ENCODE data around the gene SCRG1.

Gene SCRG1

DNA sequence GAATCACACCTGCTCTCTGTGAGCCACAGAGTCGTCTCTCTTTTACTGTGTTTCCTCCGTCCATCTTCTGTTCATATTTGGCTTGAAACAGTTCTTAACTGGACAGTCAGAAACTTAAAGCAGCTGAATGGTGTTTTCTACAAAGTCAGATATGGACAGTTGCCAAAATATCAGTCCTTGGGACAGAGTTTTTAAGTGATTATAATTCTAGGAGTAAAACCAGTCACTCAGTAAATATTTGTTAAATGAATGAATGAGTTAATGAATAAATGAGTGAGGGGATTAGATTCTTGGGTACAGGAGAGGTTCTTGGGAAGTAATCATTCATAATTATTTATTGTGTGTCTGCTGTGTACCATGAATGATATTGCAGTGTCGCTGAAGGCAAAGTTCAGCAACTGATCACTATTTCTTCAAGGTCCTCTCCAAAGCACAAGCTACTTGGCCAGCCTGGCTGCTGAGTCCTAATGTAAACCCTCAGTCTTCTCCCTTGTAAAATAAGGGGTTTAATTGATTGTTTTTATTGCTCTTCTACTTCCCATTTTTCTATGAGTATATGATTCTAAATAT, 5.5 kb upstream of the SCRG1 start:
- DNase-seq (ENCODE audit: low spot score): no peak
- TF ChIP-seq, protein P1, sequence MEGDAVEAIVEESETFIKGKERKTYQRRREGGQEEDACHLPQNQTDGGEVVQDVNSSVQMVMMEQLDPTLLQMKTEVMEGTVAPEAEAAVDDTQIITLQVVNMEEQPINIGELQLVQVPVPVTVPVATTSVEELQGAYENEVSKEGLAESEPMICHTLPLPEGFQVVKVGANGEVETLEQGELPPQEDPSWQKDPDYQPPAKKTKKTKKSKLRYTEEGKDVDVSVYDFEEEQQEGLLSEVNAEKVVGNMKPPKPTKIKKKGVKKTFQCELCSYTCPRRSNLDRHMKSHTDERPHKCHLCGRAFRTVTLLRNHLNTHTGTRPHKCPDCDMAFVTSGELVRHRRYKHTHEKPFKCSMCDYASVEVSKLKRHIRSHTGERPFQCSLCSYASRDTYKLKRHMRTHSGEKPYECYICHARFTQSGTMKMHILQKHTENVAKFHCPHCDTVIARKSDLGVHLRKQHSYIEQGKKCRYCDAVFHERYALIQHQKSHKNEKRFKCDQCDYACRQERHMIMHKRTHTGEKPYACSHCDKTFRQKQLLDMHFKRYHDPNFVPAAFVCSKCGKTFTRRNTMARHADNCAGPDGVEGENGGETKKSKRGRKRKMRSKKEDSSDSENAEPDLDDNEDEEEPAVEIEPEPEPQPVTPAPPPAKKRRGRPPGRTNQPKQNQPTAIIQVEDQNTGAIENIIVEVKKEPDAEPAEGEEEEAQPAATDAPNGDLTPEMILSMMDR (conservative IDR thresholded peaks at IDR 0.05; ENCODE audit: low read depth): no peak
- no peak overlapping the region for H3K27ac ChIP-seq
- POLR2A ChIA-PET (ENCODE audit: low non-redundant PET): no interaction called here
- CTCF ChIA-PET: no interaction called here

DNA sequence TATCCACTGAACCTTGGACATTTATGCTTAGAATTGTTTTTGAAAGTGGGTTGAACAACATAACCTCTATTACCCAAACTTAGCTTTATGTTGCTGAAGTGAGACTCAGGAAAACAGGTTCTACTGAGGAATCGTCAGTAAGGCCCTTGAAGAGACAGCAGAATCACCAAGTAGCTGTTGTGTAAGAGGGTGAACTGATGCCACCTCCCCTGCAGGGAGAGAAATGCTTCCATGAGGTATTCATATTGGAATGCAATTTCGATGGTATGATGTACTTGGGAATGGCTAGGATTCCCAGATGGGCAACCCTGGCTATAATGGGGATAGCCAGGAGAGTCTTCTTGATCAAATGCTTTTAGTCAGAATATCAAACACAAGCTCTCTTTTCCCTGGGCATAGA, 4.1 kb upstream of the SCRG1 start:
- H3K27ac ChIP-seq: no peak overlapping the region
- ChIA-PET CTCF (interaction anchor here (1.1 kb wide), 1 partner anchor 9 kb away, joined by 4 read pairs; no protein-coding TSS in a partner anchor), POLR2A (ENCODE audit: low non-redundant PET) (no interaction called here)
- DNase-seq (ENCODE audit: low spot score): peak; percentile 25
- TF ChIP-seq, protein P1 (conservative IDR thresholded peaks at IDR 0.05; ENCODE audit: low read depth): no peak

DNA sequence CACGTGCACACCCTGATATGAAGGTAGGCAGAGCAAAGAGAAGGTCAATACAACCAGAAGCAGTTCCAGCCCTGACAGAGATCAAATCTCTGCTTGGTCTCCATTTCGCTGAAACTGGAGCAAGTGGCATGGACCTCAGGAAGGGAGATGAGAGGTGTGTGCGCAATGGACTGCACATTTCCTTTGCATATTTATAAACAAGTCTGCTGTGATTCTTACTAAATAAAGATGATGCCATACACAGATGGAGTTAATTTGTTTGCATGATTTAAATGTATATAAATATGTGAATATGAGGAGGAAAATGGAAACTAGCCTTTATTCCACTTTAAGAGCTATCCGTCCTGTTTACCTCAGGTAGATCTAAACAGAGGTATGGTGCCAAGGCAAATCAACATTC, 2.1 kb upstream of the SCRG1 start:
- TF ChIP-seq, protein P1 (conservative IDR thresholded peaks at IDR 0.05; ENCODE audit: low read depth): no peak
- no peak for DNase-seq (ENCODE audit: low spot score)
- ChIA-PET CTCF (no interaction called here), POLR2A (ENCODE audit: low non-redundant PET) (no interaction called here)
- no peak overlapping the region for H3K27ac ChIP-seq

DNA sequence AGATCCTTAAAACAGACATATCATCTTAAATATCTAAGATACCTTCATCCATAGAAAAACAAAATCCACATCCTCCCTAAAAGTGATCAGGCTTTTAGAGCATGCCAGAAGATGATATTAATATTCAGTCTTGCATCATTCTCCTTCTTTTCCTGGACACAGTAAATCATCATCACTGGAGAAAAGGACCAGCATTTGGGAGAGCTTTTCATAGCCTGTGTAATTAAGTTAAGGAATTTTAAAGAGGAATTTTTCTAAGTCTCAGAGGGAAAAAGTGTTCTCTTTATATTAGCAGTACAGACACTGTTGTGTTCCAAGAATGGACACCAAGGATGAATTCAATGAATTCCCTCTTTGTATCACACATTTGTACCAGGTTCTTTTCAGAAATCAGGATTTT, 696 bp downstream of the SCRG1 start:
- ChIA-PET CTCF (no interaction called here), POLR2A (ENCODE audit: low non-redundant PET) (no interaction called here)
- TF ChIP-seq, protein P1 (conservative IDR thresholded peaks at IDR 0.05; ENCODE audit: low read depth): no peak
- H3K27ac ChIP-seq: no peak overlapping the region
- DNase-seq (ENCODE audit: low spot score): no peak

DNA sequence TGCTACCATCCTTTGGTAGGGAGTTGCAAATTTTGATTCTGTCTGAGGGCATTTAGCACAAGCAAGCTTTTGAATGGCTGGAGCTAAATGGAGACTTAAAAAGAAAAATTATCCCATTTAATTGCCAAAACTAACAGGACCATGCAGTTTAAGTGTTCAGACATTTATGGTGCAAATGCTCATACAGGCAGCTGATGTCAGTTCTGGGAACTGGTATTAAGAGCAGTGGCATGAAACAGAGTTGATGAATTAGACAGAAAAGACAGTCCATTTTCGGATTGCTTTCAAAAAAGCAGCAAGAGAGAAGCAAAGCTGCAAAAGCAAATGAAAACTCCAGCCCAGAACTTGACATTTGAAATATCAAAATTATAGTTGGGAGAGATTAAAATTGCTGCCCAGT, 1.3 kb downstream of the SCRG1 start:
- TF ChIP-seq, protein P1 (conservative IDR thresholded peaks at IDR 0.05; ENCODE audit: low read depth): no peak
- CTCF ChIA-PET: no interaction called here
- H3K27ac ChIP-seq: no peak overlapping the region
- DNase-seq (ENCODE audit: low spot score): no peak
- POLR2A ChIA-PET (ENCODE audit: low non-redundant PET): no interaction called here

DNA sequence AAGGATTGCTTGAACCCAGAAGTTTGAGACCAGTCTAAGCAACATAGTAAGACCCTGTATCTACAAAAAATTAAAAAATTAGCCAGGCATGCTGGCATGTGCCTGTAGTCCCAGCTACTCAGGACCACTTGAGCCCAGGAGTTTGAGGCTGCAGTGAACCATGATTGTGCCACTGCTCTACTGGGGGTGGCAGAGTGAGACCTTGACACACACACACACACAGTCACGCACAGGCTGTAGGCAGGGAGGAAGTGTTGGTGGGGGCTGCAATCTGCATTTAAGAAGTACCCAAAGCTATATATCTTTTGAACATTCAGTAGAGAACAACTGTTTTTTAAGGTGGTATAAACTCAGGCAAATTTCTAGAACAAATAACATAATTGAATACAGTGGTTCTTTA, 7.2 kb downstream of the SCRG1 start:
- CTCF ChIA-PET: no interaction called here
- POLR2A ChIA-PET (ENCODE audit: low non-redundant PET): no interaction called here
- H3K27ac ChIP-seq: no peak overlapping the region

More for the DNA sequence above, 7.2 kb downstream of the SCRG1 start:
- TF ChIP-seq, protein P1 (conservative IDR thresholded peaks at IDR 0.05; ENCODE audit: low read depth): no peak
- DNase-seq (ENCODE audit: low spot score): no peak

Measured in RWPE1 (cell line).